HL-60 (cell line): ENCODE results near the gene TNFAIP8L3.

Experiments
- SPI1 ChIP-seq: IDR thresholded peaks from 2 replicates; pipeline ENCODE4 v1.6.1; 2012; ENCODE audit warnings: low read depth, mild to moderate bottlenecking, borderline replicate concordance
- TF ChIP-seq, protein P1 (sequence below): IDR thresholded peaks from one replicate; pipeline ENCODE4 v1.5.1; 2011; ENCODE audit warnings: low read length, control low read depth, inconsistent platforms; ENCODE audit not compliant: insufficient read depth
- TF ChIP-seq, protein P2 (sequence below): IDR thresholded peaks from 2 replicates; pipeline ENCODE4 v1.6.1; 2012; ENCODE audit warnings: low read depth; ENCODE audit not compliant: insufficient replicate concordance

DNA sequence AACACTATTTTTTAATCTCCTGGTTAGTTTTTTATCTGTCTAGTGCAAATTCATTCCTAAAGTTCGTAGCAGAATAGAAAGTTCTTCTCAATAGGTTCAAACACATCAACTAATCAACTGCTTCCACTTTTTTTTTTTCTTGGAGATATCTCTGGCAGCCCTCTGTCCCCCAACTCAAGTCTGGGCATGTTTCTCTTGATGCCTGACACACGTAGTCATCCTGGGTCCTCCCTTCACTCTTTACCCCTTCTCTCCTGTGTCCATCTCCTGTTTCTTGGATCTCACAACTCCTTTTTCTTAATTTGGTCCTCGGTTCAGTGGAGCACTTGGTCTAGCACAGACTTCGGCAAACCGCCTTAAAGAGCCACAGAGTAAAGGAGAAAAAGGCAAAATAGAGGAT is 14.4 kb downstream of the TNFAIP8L3 start:
- TF ChIP-seq, protein P1, sequence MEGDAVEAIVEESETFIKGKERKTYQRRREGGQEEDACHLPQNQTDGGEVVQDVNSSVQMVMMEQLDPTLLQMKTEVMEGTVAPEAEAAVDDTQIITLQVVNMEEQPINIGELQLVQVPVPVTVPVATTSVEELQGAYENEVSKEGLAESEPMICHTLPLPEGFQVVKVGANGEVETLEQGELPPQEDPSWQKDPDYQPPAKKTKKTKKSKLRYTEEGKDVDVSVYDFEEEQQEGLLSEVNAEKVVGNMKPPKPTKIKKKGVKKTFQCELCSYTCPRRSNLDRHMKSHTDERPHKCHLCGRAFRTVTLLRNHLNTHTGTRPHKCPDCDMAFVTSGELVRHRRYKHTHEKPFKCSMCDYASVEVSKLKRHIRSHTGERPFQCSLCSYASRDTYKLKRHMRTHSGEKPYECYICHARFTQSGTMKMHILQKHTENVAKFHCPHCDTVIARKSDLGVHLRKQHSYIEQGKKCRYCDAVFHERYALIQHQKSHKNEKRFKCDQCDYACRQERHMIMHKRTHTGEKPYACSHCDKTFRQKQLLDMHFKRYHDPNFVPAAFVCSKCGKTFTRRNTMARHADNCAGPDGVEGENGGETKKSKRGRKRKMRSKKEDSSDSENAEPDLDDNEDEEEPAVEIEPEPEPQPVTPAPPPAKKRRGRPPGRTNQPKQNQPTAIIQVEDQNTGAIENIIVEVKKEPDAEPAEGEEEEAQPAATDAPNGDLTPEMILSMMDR: no peak
- TF ChIP-seq SPI1: no peak
- TF ChIP-seq, protein P2, sequence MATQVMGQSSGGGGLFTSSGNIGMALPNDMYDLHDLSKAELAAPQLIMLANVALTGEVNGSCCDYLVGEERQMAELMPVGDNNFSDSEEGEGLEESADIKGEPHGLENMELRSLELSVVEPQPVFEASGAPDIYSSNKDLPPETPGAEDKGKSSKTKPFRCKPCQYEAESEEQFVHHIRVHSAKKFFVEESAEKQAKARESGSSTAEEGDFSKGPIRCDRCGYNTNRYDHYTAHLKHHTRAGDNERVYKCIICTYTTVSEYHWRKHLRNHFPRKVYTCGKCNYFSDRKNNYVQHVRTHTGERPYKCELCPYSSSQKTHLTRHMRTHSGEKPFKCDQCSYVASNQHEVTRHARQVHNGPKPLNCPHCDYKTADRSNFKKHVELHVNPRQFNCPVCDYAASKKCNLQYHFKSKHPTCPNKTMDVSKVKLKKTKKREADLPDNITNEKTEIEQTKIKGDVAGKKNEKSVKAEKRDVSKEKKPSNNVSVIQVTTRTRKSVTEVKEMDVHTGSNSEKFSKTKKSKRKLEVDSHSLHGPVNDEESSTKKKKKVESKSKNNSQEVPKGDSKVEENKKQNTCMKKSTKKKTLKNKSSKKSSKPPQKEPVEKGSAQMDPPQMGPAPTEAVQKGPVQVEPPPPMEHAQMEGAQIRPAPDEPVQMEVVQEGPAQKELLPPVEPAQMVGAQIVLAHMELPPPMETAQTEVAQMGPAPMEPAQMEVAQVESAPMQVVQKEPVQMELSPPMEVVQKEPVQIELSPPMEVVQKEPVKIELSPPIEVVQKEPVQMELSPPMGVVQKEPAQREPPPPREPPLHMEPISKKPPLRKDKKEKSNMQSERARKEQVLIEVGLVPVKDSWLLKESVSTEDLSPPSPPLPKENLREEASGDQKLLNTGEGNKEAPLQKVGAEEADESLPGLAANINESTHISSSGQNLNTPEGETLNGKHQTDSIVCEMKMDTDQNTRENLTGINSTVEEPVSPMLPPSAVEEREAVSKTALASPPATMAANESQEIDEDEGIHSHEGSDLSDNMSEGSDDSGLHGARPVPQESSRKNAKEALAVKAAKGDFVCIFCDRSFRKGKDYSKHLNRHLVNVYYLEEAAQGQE: no peak
